D341Med (cell line): ENCODE results near the gene LNPEP.
"Not testable (repeated sequence)": the region's sequence is repeated elsewhere in the genome, so short reads cannot be mapped to it uniquely, and the experiment has no call there.

Experiments used
- DNase-seq: peaks from one replicate; pipeline ENCODE4 v3.0.0; 2012; ENCODE audit warnings: low spot score

The LNPEP gene

GRCh38 chr5:97065475-97065874, 129.6 kb downstream of the LNPEP start:
- DNase-seq, result no peak

- no peak for DNase-seq
Observed at GRCh38 chr5:97067296-97067850, 131.5 kb downstream of the LNPEP start.

DNA sequence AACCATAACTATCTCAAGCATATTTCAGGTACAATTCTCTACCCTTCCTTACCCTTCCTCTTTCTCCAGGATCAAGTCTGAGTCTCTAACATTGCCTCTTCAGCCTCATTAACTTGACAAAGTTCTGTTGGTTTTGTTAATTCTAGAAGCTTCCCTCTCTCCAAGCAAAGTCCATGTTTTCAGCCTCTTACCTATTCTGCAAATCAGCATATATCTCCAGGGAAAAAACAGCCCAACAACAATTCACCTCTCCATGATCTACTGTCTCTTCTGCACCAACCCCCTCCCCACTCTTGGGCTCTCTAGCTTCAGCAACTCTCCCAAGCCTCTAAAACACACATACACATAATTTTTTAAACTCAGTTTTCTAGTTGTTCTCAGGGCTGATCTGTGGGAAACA, 134.4 kb downstream of the LNPEP start:
- no peak for DNase-seq

- no peak for DNase-seq
Observed at GRCh38 chr5:97071101-97071500, 135.2 kb downstream of the LNPEP start.

- no peak for DNase-seq
Observed at GRCh38 chr5:97071993-97072392, 136.1 kb downstream of the LNPEP start.

DNA sequence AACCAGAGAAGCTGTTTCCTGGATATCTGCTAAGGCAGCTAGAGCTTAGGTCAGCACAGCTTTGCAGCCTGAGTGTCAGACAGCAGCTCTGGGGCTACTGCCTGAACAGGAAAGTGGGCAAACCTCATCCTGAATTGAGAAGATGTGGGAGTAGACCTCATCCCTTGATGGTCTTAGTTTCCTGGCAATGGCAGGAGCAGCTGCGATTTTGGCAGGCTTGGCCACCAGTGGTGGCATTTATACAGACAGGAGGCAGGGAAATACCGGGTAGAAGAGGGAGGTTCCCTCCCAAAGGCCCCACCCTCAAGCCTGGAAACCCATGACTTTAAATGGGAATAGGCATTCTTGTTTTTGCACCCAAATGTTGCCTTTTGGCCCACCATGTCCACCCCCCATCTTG, 136.8 kb downstream of the LNPEP start:
- no peak for DNase-seq

DNA sequence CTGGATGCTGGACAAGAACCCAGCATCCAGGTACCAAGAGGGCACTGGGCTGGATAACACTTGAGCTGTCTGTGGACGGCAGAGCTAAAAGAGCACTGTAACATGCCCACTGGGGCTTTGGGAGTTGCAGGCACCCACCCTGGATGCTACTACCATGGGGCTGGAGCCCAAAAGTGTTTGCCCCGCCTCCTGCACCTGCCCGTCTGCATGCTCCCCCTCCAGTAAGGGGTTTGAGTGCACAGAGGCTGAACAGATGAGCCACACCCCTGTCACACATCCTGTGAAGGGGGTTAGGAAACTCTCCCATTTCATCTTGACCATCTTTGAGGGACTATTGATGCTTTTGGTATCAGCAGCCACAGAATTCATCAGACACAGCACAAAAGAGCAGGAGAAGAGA, 137.5 kb downstream of the LNPEP start:
- no peak for DNase-seq

- no peak for DNase-seq
Observed at GRCh38 chr5:97074859-97075489, 139.1 kb downstream of the LNPEP start.

DNA sequence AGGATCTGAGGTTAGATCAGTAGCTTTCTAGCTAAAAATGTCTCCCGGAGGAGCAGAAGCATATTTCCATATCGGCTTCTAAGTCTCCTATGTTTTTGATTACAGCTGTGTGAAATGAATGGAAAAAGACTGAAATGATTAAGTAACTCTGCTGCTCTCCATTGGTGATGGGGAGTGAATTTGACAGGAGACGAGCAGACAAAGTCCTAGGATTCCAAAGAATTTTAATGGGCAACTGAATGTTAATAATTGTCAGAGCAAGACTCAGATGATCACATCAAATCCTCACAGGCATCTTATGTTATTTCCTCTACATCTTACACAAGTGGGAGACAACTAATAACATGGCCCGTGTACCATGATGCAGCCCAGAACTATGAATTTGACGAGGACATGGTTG, 139.8 kb downstream of the LNPEP start:
- DNase-seq, result no peak

DNA sequence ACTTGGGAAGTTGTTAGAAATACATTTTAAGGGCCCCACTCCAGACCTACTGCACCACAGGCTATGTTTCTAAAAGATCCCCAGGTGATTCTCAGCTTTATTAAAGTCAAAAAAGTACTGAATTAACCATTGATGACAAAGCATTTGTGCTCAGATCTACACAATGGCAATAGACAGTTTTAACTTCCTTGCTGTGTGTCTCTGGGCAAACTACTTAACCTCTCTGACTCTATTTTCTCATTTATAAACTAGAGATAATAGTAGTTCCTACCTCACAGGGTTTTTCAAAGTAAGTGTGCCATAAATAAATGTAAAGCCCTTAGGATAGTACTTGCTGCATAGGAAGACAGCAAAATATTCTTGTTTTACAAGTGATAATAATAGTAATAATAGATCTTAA, 140.2 kb downstream of the LNPEP start:
- no peak for DNase-seq

DNA sequence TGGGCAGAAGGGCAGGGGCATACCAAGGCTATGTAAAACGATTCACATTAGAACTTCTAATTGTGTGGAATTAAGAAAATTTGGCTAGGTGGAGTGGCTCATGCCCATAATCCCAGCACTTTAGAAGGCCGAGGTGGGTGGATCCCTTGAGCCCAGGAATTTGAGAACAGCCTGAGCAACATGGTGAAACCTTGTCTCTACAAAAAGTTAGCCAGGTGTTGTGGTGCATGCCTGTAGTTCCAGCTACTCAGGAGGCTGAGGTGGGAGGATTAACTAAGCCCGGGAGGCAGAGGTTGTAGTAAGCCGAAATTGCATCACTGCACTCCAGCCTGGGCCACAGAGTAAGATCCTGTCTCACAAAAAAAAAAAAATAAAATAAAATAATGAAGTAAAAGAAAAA, 141.4 kb downstream of the LNPEP start:
- no peak for DNase-seq

DNA sequence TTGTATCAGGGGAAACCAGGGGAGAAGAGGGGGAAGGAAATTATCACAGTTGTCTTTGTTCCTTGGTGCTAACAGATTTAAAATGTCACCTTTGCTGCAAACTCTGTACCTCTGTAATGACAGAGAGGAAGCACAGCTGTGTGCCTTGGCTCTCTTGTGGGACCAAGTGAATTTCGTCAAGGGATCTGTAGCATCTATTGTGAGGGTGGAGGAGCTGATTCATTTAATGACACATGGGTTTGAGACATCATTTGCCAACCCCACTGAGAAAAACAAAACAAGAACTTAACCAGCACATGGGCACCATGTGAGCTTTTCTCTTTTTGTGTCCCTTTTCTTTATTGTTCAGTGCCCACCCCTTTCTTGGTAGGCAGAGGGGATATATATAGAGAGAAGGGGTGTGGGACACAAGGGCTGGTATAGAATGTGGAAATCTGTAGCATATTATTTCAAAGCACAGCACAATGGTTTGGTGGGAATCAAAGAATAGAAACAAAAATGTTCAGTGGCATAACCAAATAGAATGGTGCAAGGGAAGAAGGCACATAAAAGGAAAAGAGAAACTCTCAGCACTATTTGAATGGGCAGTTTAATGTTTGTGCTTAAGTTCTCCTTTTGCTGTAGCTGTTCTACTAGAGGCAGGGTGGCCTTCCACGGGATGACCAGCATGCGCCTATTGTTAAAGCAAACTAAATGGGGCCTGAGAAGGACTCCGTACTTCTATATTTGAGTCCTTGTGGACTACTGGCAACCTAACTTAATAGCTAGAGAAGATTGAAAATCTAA, 143.3 kb downstream of the LNPEP start:
- DNase-seq, result no peak

- DNase-seq, result not testable (repeated sequence)
Observed at GRCh38 chr5:97084782-97085458, 149.0 kb downstream of the LNPEP start.

DNA sequence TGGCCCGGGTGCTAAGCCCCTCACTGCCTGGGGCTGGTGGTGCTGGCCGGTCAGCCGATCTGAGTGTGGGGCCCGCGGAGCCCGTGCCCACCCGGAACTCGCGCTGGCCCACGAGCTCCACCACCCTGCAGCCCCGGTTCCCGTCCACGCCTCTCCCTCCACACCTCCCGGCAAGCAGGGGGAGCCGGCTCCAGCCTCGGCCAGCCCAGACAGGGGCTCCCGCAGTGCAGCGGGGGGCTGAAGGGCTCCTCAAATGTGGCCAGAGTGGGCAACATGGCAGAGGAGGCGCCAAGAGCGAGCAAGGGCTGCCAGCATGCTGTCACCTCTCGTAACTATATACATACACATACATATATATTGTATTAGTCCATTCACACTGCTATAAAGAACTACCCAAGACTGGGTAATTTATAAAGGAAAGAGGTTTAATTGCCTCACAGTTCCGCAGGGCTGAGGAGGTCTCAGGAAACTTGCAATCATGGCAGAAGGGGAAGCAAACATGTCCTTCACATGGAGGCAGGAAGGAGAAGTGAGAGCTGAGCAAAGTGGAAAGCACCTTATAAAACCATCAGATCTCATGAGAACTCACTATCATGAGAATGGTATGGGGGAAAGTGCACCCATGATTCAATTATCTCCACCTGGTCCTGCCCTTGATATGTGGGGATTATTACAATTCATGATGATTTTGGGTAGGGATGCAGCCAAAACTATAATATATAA, 149.7 kb downstream of the LNPEP start:
- no peak for DNase-seq
